Measurements from ENCODE around the gene COL28A1.
"Not testable (repeated sequence)": the region's sequence is repeated elsewhere in the genome, so short reads cannot be mapped to it uniquely, and the experiment has no call there.

The COL28A1 gene

GRCh38 chr7:7408001-7408770 is 127.5 kb downstream of the COL28A1 start:
- DNase-seq: no peak

DNA sequence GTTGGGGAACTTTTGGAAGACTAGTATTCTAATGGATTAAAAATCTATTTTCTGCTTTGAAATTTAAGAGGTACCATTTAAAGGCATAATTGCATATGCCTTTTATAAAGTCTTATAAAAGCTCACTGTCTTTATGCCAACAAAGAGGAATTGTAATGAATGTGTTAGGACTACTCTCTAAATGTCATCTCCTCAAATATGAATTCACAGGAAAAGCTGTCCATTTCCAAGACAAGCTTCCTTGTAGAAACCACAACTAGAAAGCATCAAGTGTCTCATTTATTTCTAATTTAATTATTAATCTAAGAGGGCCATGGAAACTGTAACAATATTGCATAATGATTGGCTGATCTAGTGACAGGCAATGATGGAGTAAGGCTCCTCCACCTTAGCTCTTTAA is 130.2 kb downstream of the COL28A1 start:
- DNase-seq: no peak

DNA sequence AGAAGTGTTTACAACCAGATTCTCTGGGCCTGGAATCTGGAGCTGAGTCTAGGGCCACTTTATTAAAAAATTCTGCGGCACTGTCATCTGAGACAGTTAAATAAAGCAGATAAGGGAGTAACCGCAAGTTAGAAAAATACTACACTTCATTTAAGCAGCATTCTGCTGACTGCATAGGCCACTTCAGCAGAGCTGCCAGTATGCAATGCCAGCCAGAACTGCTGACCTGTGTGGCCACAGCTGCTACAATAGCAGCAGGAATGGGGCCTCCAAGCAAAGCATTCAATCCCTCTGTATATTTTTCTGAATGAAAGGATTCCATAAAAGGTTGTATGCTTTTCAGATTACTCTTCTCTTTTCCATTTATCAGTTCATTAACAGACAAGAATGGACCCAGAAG is 136.0 kb downstream of the COL28A1 start:
- no peak for DNase-seq

DNA sequence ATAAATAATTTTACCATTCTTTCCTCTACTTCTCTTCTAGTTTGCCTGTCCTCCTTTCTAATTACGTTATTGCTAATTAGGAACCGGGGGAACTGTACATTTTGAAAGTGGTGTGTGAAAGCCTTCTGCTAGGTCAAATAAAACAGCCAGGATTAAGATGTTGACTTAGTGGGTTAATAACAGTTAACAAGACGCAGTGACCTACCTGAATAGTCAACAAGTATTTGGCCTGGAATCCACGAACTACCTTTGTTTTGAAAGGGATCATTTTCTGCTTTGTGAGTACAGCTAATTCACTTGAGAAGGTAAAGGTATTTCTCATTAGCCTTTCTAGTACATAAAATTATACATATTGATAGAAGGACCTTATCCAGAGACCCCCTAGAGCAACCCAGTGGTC is 139.9 kb downstream of the COL28A1 start:
- no peak for DNase-seq

- not testable (repeated sequence) for DNase-seq
These were observed 147.5 kb downstream of the COL28A1 start for GRCh38 chr7:7388164-7388563.

- DNase-seq: no peak
These were observed 150.3 kb downstream of the COL28A1 start for GRCh38 chr7:7385421-7385820.

GRCh38 chr7:7384228-7384627 is 151.4 kb downstream of the COL28A1 start:
- DNase-seq: no peak

DNA sequence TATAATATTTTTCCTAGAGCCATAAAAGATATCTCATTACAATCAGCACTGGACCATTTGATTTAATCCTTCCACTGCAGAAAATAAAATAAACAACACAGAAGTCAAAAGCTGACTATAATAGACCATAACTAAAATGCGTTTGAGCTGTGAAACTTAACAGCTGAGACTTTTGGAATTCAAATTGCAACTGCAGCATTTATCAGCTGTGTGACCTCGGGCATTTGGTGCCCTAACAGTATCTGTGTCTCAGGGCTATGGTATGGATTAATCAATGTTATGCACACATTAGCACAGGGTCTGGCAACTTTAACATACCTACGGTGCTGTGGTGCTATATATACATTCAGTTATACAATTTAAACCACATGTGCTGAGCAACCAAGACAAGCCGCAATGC is 160.1 kb downstream of the COL28A1 start:
- no peak for DNase-seq

DNA sequence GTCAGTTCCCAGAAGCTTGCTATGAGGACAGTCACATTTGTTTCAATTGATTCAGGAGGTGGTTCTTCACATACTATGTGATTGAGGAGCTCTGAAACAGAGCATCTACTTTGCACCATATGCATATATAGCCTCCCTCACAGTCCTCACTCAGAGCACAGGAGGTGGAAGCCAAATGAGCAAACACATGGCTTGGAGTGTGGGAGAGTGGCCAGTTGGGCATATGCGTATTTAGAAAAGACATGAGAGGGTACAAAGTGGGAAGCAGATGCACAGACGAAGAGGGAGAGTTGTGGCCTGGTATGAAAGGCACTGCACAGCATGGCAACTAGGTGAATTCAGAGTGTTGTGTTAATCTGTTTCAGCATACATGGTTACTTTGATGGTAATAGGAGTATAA is 165.6 kb downstream of the COL28A1 start:
- no peak for DNase-seq

DNA sequence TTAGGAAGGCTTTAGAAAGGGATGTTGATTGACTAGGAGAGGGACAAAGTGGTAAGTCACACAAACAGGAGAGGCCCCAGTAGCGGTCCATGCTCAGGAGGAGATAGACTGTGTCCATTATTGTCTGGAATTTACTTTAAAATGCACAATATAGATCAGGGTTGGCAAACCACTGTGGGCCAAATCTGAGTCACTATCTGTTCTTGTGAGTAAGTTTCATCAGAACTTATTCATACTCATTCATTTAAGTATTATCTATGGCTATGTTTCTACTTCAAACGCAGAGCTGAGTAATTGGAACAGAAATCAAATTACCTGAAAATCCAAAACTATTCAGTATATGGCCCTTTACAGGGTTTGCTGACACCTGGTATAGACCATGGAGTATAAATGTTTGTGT is 166.5 kb downstream of the COL28A1 start:
- DNase-seq: no peak

DNA sequence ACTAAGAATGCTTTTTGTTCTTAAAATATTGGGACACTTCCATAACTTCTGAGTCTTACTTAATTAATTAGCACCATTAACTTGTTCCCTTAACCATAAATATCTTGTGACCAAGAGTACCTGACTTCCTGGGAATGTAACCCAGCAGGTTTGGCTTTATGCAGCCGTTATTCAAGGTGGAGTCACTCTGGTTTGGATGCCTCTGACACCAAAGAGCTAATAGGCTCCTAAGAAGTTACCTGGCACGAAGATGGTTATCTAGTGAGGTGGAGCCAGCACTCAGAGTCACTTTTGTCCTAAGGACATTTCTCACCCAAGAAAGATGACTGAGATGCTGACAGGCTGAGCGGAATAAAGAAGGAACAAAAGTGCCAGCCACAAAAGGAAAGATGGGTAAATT is 181.0 kb downstream of the COL28A1 start:
- DNase-seq: no peak

- no peak for DNase-seq
These were observed 182.8 kb downstream of the COL28A1 start for GRCh38 chr7:7352845-7353244.

- DNase-seq: no peak
These were observed 183.8 kb downstream of the COL28A1 start for GRCh38 chr7:7351832-7352231.

DNA sequence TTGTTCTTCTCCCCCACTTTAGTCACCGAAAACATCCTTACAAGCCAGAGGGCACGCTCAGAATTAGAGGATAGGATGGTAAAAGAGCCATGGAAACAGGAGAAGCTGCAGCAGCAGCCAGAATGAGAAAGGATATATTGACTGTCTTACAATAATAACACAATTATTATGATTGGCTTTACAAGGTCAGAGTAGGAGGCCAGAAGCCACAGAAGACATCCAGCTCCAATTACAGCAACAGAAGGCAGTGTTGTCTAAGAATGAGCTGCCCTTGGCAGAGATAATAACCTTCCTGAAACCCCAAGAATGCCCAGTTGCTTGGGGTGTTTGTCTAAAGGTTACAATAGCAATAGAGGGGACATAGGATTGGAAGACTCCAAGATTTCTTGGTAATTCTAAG is 184.5 kb downstream of the COL28A1 start:
- no peak for DNase-seq

DNA sequence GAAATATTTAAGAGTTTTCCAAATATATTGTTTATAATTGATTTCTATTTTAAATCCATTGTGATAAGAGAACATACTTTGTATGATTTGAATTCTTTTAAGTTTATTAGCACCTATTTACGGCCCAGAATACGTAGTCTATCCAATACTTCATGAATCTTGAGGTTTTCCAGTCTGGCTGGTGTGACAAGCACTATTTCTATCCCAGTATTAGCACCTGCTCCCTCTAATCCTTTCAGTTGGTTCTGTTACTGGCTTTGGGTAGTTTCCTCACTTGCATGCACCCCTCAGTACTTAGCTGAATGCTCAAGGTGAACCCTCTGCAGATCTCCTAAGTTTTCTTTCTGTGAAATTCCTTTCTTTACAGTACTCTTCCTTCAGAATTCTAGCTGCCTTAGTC is 186.5 kb downstream of the COL28A1 start:
- no peak for DNase-seq

DNA sequence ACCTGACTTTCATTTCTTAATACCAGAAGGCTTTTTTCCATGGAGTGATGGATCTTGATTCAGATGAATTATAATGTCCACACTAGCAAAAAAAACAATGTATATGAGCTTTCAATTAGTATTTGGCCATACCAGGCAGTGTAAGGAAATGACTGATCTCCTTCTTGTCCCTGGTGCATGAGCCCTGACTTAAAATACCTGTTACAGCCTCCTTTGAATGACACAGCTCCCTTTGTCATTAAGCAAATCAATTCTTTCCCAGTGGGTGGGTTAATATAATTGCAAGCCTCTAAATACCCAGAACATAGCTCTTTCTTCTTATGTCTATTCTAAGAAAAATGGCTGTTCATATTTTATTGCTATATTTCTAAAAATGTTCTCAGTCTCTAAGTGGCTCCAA is 188.6 kb downstream of the COL28A1 start:
- DNase-seq: no peak

DNA sequence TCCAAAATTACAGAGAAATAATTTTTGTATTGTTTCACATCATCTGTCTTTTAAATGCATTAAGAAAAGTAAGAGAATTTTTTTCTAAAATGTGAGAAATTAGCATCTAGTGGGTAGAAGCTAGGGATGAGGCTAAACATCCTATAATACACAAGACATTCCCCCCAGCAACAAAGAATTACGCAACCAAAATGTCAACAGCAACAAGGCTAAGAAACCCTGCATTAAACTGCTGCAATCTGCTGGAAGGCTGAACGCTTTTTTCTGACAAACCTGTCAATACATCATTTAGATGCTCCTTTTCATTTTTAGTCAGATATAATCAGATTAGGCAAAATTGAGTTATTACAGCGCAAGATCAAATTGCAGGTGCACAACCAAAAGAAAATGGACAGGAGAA is 191.1 kb downstream of the COL28A1 start:
- no peak for DNase-seq

- DNase-seq: no peak
These were observed 199.8 kb downstream of the COL28A1 start for GRCh38 chr7:7335909-7336308.

DNA sequence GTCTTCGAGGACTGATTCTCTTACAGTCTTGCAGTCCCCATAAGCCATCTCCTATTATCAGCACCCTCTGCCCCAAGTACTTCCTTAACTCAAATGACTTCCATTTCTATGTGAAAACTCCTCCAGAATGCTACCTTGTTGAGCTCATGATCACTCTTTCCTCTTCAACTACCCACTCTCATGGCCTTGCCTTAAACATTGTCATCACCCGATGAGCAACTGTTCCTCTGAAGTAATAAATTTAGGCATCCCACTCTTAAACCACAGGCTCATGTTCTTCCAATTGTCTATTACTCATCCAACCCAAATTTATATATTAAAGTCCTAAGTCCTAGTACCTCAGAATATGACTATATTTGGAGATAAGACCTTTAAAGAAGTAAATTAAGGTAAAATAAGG is 200.5 kb downstream of the COL28A1 start:
- DNase-seq: no peak

GRCh38 chr7:7333610-7334009 is 202.1 kb downstream of the COL28A1 start:
- no peak for DNase-seq

- DNase-seq: no peak
These were observed 204.2 kb downstream of the COL28A1 start for GRCh38 chr7:7331523-7331922.

DNA sequence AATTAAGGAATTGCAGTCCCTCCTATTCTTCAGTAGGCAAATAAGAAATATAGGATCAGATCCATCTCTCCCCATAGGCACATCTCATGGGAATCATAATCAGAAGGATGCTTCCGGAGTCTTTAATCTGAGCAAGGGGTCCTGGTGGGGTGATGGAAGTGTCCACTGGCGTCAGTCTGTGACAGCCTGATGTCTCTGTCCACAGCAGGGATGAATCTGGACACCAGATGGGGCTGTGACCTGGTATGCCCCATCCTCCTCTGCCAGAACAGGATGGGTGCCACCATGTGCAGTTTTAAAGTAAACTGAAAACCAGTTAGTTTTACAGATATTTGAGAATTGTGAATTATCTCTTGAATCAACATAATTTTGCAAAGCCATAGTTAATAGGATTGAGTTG is 204.7 kb downstream of the COL28A1 start:
- DNase-seq: no peak

GRCh38 chr7:7329326-7329725 is 206.3 kb downstream of the COL28A1 start:
- no peak for DNase-seq

- DNase-seq: no peak
These were observed 208.2 kb downstream of the COL28A1 start for GRCh38 chr7:7327423-7327822.

GRCh38 chr7:7324698-7325097 is 211.0 kb downstream of the COL28A1 start:
- DNase-seq: no peak

All from activated CD4-positive, alpha-beta T cell treated with anti-CD3 and anti-CD28 coated beads, Interleukin-2, amount 50 U/mL, for 4 hours (primary cell).